Measurements from ENCODE around the gene SYNE2.
"Not testable (repeated sequence)": the region's sequence is repeated elsewhere in the genome, so short reads cannot be mapped to it uniquely, and the experiment has no call there.

The SYNE2 gene

GRCh38 chr14:63869940-63870752, 17.3 kb downstream of the SYNE2 start:
- not testable (repeated sequence) for DNase-seq (ENCODE audit: low read depth in 4 of 4, low spot score in 1 of 4)

- not testable (repeated sequence) for DNase-seq (ENCODE audit: low read depth in 4 of 4, low spot score in 1 of 4)
Measured at GRCh38 chr14:63870753-63871037, 17.9 kb downstream of the SYNE2 start.

DNA sequence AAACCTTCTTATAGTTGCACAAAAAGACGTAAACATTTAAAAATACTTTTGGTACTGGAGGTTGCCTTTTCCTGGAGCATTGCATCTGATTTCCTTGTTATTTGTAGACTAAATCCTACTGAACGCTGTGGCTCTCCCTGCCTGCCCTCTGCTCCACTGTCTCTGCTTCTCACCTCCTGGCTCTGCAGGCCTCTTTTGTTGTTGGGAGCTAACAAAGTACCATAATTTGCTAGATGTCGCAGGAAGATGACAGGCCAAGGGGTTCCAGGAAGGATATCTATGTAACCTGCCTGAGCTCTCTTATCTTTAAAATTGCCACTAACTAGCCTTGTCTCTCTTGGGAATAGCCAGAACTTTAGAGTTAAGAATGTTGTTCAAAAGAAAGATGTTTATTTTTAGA, 21.4 kb downstream of the SYNE2 start:
- DNase-seq (ENCODE audit: low read depth in 4 of 4, low spot score in 1 of 4): no peak

GRCh38 chr14:63875311-63875710, 22.5 kb downstream of the SYNE2 start:
- DNase-seq (ENCODE audit: low read depth in 4 of 4, low spot score in 1 of 4): no peak

- no peak for DNase-seq (ENCODE audit: low read depth in 4 of 4, low spot score in 1 of 4)
Measured at GRCh38 chr14:63877550-63877939, 24.7 kb downstream of the SYNE2 start.

GRCh38 chr14:63878052-63878451, 25.2 kb downstream of the SYNE2 start:
- no peak for DNase-seq (ENCODE audit: low read depth in 4 of 4, low spot score in 1 of 4)

GRCh38 chr14:63878792-63879191, 26.0 kb downstream of the SYNE2 start:
- no peak for DNase-seq (ENCODE audit: low read depth in 4 of 4, low spot score in 1 of 4)

DNA sequence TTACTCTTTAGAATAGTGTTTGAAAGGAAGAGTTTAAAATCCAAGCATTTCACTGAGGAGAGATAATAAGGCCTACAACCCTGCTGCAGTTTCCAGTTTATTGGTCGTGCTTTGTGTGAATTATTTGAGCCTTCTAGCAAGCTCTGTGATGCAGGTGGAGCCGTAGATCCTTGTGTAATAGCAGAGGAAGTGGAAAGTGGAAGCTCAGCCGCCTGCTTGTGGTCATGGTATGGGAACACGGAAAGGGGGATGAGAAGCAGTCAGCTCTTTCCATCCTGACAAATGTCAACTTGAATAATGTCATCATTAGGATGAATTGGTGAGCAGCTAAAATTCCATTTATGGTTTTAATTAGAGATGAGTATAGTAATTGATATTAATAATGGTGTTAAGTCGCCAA, 29.1 kb downstream of the SYNE2 start:
- DNase-seq (ENCODE audit: low read depth in 4 of 4, low spot score in 1 of 4): no peak

- DNase-seq (ENCODE audit: low read depth in 4 of 4, low spot score in 1 of 4): no peak
Measured at GRCh38 chr14:63887899-63888298, 35.1 kb downstream of the SYNE2 start.

DNA sequence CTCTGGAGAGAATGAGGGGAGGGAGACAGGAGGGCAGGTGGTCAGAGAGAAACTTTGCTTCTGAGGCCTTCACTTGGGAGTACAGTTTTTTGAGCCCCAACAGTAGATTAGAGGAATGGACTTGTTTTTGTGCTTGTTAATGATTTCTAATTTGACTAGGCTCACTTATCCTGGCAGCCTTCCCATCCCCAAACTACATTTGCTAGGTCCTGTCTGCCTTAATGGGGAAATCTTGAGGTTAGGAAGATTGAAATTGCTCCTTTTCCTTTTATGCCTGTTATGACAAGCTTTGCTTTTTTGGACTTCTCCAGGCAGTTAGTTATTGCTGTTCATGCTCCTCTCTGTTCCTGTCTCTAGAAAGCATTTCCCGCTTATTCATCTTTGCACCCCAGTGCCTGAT, 37.7 kb downstream of the SYNE2 start:
- no peak for DNase-seq (ENCODE audit: low read depth in 4 of 4, low spot score in 1 of 4)

- no peak for DNase-seq (ENCODE audit: low read depth in 4 of 4, low spot score in 1 of 4)
Measured at GRCh38 chr14:63891148-63891975, 38.6 kb downstream of the SYNE2 start.

DNA sequence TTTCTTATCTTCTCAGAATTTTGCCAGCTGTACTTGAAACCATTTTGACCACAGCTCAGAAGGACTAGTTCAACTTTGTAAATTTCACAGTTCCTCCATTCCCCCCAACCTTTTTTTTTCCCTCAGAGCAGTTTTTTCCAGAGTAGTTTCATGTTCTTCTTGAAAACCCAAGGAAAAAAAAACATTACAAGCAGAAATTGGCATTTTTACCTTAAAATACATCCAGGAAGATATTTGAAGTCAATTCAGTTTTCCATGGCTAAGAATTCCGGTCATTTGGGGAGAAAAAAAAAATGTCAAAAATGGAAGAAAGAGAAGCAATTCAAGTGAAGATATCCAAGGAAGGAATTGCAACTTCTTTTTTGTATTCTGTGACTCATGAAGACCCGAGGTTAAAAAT, 39.5 kb downstream of the SYNE2 start:
- no peak for DNase-seq (ENCODE audit: low read depth in 4 of 4, low spot score in 1 of 4)

GRCh38 chr14:63893701-63894458, 41.1 kb downstream of the SYNE2 start:
- no peak for DNase-seq (ENCODE audit: low read depth in 4 of 4, low spot score in 1 of 4)

DNA sequence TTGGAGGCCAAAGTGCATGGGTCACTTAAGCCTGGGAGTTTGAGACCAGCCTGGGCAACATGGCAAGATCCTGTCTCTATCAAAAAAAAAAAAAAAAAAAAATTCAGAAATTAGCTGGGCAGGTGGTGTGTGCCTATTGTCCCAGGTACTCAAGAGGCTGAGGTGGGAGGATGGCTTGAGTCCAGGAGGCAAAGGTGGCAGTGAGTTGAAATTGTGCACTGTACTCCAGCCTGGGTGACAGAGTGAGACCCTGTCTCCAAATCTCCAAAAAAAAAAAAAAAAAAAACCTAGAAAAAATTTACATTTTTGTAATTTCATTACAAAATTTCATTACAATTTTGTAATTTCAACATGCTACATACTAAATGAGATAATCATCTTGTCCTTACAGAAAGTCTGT, 42.7 kb downstream of the SYNE2 start:
- no peak for DNase-seq (ENCODE audit: low read depth in 4 of 4, low spot score in 1 of 4)

DNA sequence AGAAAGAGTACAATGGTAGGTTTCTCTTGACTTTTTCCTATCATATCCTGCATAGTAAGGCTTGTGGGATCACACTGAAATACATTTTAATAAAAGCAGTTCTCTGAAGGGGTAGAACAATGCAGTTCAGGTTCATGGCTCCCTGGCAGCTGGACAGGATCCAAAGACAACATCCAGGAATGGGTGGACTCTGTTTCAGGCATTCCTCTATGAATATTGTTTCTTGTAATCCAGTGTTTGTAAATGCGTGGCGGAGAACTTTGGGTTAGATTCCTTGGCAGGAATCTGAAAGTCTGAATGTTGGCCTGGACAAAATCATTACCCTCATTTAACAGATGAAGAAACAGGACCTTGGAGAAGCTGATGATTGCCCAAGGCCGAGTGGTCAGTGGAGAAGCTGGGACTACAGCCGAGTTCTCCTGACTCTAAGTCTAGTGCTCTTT, 43.5 kb downstream of the SYNE2 start:
- DNase-seq (ENCODE audit: low read depth in 4 of 4, low spot score in 1 of 4): no peak

- DNase-seq (ENCODE audit: low read depth in 4 of 4, low spot score in 1 of 4): no peak
Measured at GRCh38 chr14:63897721-63898163, 44.9 kb downstream of the SYNE2 start.

DNA sequence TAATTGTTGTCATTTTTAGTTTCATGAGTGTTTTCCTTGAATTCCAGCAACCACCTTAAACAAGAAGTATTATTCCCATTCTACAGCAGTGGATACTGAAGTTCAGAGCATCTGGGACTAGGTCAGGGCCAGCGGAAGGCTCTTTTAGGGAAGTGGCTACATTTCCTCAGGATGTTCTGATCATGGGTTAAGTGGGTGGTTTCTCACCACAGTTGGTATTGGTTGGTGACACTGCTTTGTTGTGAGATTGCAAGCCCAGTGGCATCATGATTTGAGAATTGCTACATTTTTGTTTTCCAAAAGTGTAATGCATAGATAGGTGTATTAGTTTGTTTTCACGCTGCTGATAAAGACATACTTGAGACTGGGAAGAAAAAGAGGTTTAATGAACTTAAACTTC, 47.1 kb downstream of the SYNE2 start:
- no peak for DNase-seq (ENCODE audit: low read depth in 4 of 4, low spot score in 1 of 4)

DNA sequence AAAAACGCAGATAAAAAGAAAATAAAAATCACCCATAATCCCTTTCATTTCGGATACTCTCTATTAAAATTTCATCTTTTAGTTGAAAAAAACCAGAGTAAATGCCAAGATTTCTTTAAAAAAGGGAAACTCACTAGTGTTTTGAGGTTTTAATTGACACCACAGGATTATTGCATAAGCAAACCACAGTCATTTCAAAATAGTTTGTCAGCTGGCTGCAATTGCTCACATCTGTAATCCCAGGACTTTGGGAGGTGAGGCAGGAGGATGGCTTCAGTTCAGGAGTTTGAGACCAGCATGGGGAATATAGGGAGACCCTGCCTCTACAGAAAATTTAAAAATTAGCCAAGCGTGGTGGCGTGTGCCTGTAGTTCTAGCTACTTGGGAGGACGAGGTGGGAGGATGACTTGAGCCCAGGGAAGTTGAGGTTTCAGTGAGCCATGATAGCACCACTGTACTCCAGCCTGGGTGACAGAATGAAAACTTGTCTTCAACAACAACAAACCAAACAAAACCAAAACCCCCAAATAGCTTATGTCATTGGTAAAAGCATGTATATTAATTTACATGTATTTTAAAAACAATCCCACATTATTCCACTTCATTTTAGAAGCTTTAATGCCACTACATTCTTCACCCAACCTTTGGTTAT, 48.8 kb downstream of the SYNE2 start:
- DNase-seq (ENCODE audit: low read depth in 4 of 4, low spot score in 1 of 4): no peak

DNA sequence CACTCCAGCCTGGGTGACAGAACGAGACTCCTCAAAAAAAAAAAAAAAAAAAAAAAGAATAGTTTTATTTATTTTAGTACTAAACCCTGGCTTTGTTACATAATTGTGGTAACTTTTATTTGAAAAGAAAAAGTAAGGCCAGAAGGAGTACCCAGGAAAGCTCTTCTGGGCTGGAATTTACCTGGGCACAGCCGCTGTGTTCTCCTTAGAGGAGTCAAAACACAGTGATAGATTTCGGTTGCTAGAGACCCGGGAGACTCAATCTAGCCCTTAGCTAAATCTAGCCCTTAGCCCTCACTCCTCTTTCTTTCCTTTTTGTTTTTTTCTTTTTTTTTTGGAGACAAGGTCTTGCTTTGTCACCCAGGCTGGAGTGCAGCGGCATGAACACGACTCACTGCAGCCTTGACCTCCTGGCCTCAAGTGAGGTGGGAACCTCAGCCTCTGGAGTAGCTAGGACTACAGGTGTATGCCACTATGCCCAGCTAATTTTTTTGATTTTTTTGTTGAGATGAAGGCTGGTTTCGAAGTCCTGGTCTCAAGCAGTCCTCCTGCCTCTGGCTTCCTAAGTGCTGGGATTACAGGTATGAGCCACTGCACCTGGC, 49.7 kb downstream of the SYNE2 start:
- DNase-seq (ENCODE audit: low read depth in 4 of 4, low spot score in 1 of 4): no peak

GRCh38 chr14:63904724-63905123, 51.9 kb downstream of the SYNE2 start:
- DNase-seq (ENCODE audit: low read depth in 4 of 4, low spot score in 1 of 4): no peak

GRCh38 chr14:63905370-63905769, 52.6 kb downstream of the SYNE2 start:
- DNase-seq (ENCODE audit: low read depth in 4 of 4, low spot score in 1 of 4): no peak
